A549 (cell line): ENCODE data around the gene CSNK1E. TPM values are rescaled to one million over a fixed set of nuclear protein-coding genes. Genes with fewer than 3 reads are reported as not detected.

Experiments
- ATAC-seq, 2 experiments: fragments of 200-7000 bp in 1 of 2; fragments of >200 bp in 1 of 2; cut with Nextera tagmentation in 1 of 2; cut with Tn5 transposase in 1 of 2; 3 replicates each; pipeline versions ENCODE4 v1.8.0 to v1.9.1; 2018 to 2020; ENCODE audit warnings: mild to moderate bottlenecking in 1 of 2, moderate library complexity in 1 of 2
- CTCF ChIA-PET: fragments of 300-600 bp; sonication (Branson Sonifier 250); formaldehyde crosslinking; extraction: SDS; loops from one replicate; lab custom pipeline; 2021; ENCODE audit warnings: antibody characterized with exemption, inconsistent platforms; lab: Yijun Ruan, JAX
- POLR2A ChIA-PET: fragments of 350-600 bp; formaldehyde crosslinking; extraction: SDS; loops from one replicate; lab custom pipeline; 2021; ENCODE audit warnings: antibody characterized with exemption, inconsistent platforms; lab: Yijun Ruan, JAX
- DNase-seq, 2 experiments: peaks; one replicate each; pipeline versions ENCODE4 v3.0.0 to v3.0.0-alpha.2; 2011 to 2016; ENCODE audit warnings: low read depth in 1 of 2, low spot score in 1 of 2
- FAIRE-seq: peaks from 2 replicates; lab custom pipeline; 2011; peaks lifted over from hg19 to GRCh38; lab: Jason Lieb, UNC
- H3K27ac ChIP-seq, 2 experiments: fragments of >200 bp; sonication (Bioruptor Twin); formaldehyde crosslinking; 3 replicates each; pipeline ENCODE4 v1.5.1; 2016 to 2017
- H3K4me1 ChIP-seq: fragments of >200 bp; sonication (Bioruptor Twin); formaldehyde crosslinking; 3 replicates; pipeline ENCODE4 v1.6.1; 2016
- H3K4me2 ChIP-seq: fragments of >200 bp; sonication (Bioruptor Twin); formaldehyde crosslinking; 3 replicates; pipeline ENCODE4 v1.6.1; 2016
- H3K4me3 ChIP-seq: fragments of >200 bp; sonication (Bioruptor Twin); formaldehyde crosslinking; 3 replicates; pipeline ENCODE4 v1.5.1; 2016
- H3K9me3 ChIP-seq: fragments of >200 bp; sonication (Bioruptor Twin); formaldehyde crosslinking; 3 replicates; pipeline ENCODE4 v1.6.1; 2016
- CBX2 ChIP-seq: fragments of 200-600 bp; sonication (generic); IDR thresholded peaks from 2 replicates; pipeline ENCODE4 v1.6.1; 2016; ENCODE audit warnings: low read depth, mild to moderate bottlenecking, borderline replicate concordance
- CEBPB ChIP-seq, 2 experiments: fragments of >200 bp in 1 of 2; sonication (Bioruptor Twin) in 1 of 2; formaldehyde crosslinking in 1 of 2; IDR thresholded peaks; 2 replicates each; pipeline ENCODE4 v1.6.1; 2012 to 2016
- CHD2 ChIP-seq: fragments of 150-350 bp; IDR thresholded peaks from 2 replicates; pipeline ENCODE4 v1.6.1; 2014; ENCODE audit warnings: low read length; ENCODE audit not compliant: partially characterized antibody
- ESRRA ChIP-seq: fragments of 150-350 bp; IDR thresholded peaks from 2 replicates; pipeline ENCODE4 v1.6.1; 2014; ENCODE audit warnings: mild to moderate bottlenecking, low read length, borderline replicate concordance
- FOSB ChIP-seq: fragments of 250-450 bp; sonication (Bioruptor Pico); IDR thresholded peaks from 2 replicates; pipeline ENCODE4 v1.5.0; 2020; ENCODE audit warnings: mild to moderate bottlenecking, moderate library complexity
- HDAC2 ChIP-seq: fragments of 200-600 bp; sonication (generic); IDR thresholded peaks from 2 replicates; pipeline ENCODE4 v1.6.1; 2016
- HES2 ChIP-seq: fragments of >200 bp; sonication (Bioruptor Twin); formaldehyde crosslinking; IDR thresholded peaks from 2 replicates; pipeline ENCODE4 v1.6.1; 2016
- HEYL ChIP-seq: fragments of 250-450 bp; sonication (Bioruptor Pico); IDR thresholded peaks from 2 replicates; pipeline ENCODE4 v1.8.0; 2021; ENCODE audit warnings: mild to moderate bottlenecking, moderate library complexity
- HOXA7 ChIP-seq: fragments of 250-450 bp; sonication (Bioruptor Pico); IDR thresholded peaks from 2 replicates; pipeline ENCODE4 v1.5.0; 2020; ENCODE audit warnings: mild to moderate bottlenecking, moderate library complexity
- HOXB5 ChIP-seq: fragments of 250-450 bp; sonication (Bioruptor Pico); IDR thresholded peaks from 2 replicates; pipeline ENCODE4 v1.5.0; 2020; ENCODE audit warnings: mild to moderate bottlenecking, moderate library complexity
- KDM1A ChIP-seq: fragments of 200-600 bp; sonication (generic); IDR thresholded peaks from 2 replicates; pipeline ENCODE4 v1.6.1; 2016; ENCODE audit warnings: low read depth, mild to moderate bottlenecking
- KDM5A ChIP-seq: fragments of 200-600 bp; sonication (generic); IDR thresholded peaks from 2 replicates; pipeline ENCODE4 v1.6.1; 2016; ENCODE audit warnings: antibody characterized with exemption, mild to moderate bottlenecking
- MAZ ChIP-seq: fragments of 150-350 bp; IDR thresholded peaks from 2 replicates; pipeline ENCODE4 v1.6.1; 2014; ENCODE audit warnings: antibody characterized with exemption, low read depth, low read length, borderline replicate concordance
- NPAS2 ChIP-seq: fragments of 250-450 bp; sonication (Bioruptor Pico); IDR thresholded peaks from 2 replicates; pipeline ENCODE4 v1.8.0; 2022; ENCODE audit warnings: mild to moderate bottlenecking, moderate library complexity, borderline replicate concordance
- POLR2A ChIP-seq: IDR thresholded peaks from 2 replicates; pipeline ENCODE4 v1.6.1; 2012; ENCODE audit warnings: mild to moderate bottlenecking, low read length
- RARB ChIP-seq: fragments of 250-450 bp; sonication (Bioruptor Pico); IDR thresholded peaks from 2 replicates; pipeline ENCODE4 v1.8.0; 2021; ENCODE audit warnings: mild to moderate bottlenecking, moderate library complexity
- RCOR1 ChIP-seq: fragments of 150-350 bp; IDR thresholded peaks from 2 replicates; pipeline ENCODE4 v1.6.1; 2014; ENCODE audit warnings: antibody characterized with exemption, low read length, low read depth
- REST ChIP-seq: fragments of 200-600 bp; sonication (generic); IDR thresholded peaks from 2 replicates; pipeline ENCODE4 v1.6.1; 2016; ENCODE audit warnings: antibody characterized with exemption, mild to moderate bottlenecking, moderate library complexity
- USF2 ChIP-seq: fragments of 450-650 bp; IDR thresholded peaks from 2 replicates; pipeline ENCODE4 v1.6.1; 2014; ENCODE audit warnings: antibody characterized with exemption
- ZFP36 ChIP-seq: fragments of 450-650 bp; IDR thresholded peaks from 2 replicates; pipeline ENCODE4 v1.6.1; 2014; ENCODE audit warnings: borderline replicate concordance; ENCODE audit not compliant: partially characterized antibody
- ZNF302 ChIP-seq: fragments of 250-450 bp; sonication (Bioruptor Pico); IDR thresholded peaks from 2 replicates; pipeline ENCODE4 v1.9.0; 2021; ENCODE audit warnings: inconsistent platforms, mild to moderate bottlenecking, moderate library complexity
- ZSCAN20 ChIP-seq: fragments of 250-450 bp; sonication (Bioruptor Pico); IDR thresholded peaks from 2 replicates; pipeline ENCODE4 v1.8.0; 2022; ENCODE audit warnings: mild to moderate bottlenecking, moderate library complexity
- WGBS: methylation state at CpG from one replicate; pipeline ENCODE4 v1.1.6; 2017; ENCODE audit errors: missing lambda C conversion rate; 5-methylcytosine and 5-hydroxymethylcytosine counted together
- polyA plus RNA-seq, 4 experiments: library from polyadenylated mRNA; depleted of rRNA in 3 of 4; stranded (reverse); fragments of >200 nt; fragmentation: RNase III in 1 of 4; extraction: RNeasy Plus Mini Kit Qiagen cat#74134 plus additional on column Dnase treatment in 1 of 4; gene quantifications; 2 replicates in 3 of 4; 3 replicates in 1 of 4; pipeline ENCODE4 v1.2.3, GENCODE V29; 2011 to 2017

The CSNK1E gene
- polyA plus RNA-seq, 2 of the 4 experiments (the other 2 are of a cell fraction), result 59.3 to 60.9 TPM

- no peaks in the 10 kb centered on the region for H3K9me3 ChIP-seq
- 87% methylated on average over 8 of the region's 8 CpGs for WGBS
- H3K4me3 ChIP-seq, result no peak overlapping the region
- ChIA-PET CTCF (interaction anchor here (0.6 kb wide), 1 partner anchor 61 kb away, joined by 4 read pairs; no protein-coding TSS in a partner anchor), POLR2A (no interaction called here)
- ATAC-seq (no peak), FAIRE-seq (no peak), DNase-seq (no peak)
- no peak overlapping the region for H3K4me2 ChIP-seq
- 0 out of 3 replicates have a peak, but pooled peaks cover 6% of the 10 kb centered on the region for H3K4me1 ChIP-seq
- no peak overlapping the region for H3K27ac ChIP-seq
- TF ChIP-seq CHD2 (no peak), RARB (CRISPR knock-in tag) (no peak), HEYL (CRISPR knock-in tag) (no peak), NPAS2 (no peak), CBX2 (no peak), USF2 (no peak)
Observed at GRCh38 chr22:38258895-38259294, 58.3 kb downstream of the CSNK1E start.

- Histone ChIP-seq H3K27ac (no peak overlapping the region; a peak in 1 of 6 replicates), H3K9me3 (no peaks in the 10 kb centered on the region), H3K4me2 (no peak overlapping the region), H3K4me1 (0 out of 3 replicates have a peak, but pooled peaks cover 6% of the 10 kb centered on the region), H3K4me3 (no peak overlapping the region)
- DNase-seq (no peak), ATAC-seq (no peak), FAIRE-seq (no peak)
- WGBS, result 94% methylated on average over 2 of the region's 4 CpGs
- ChIA-PET CTCF (no interaction called here), POLR2A (no interaction called here)
- TF ChIP-seq MAZ (no peak), ZFP36 (no peak), ESRRA (no peak), RCOR1 (no peak), HOXA7 (CRISPR knock-in tag) (no peak), HOXB5 (CRISPR knock-in tag) (no peak), ZNF302 (CRISPR knock-in tag) (no peak), KDM1A (no peak), HDAC2 (no peak), FOSB (CRISPR knock-in tag) (no peak), POLR2A (no peak), KDM5A (no peak), HES2 (no peak), RARB (CRISPR knock-in tag) (no peak), REST (no peak), ZSCAN20 (no peak), CEBPB (IDR thresholded peaks at IDR 0.05) (no peak)
Observed at GRCh38 chr22:38257650-38258250, 59.5 kb downstream of the CSNK1E start.
